Measurements from ENCODE around the gene ZFYVE27. TPM values are rescaled to one million over a fixed set of nuclear protein-coding genes. Genes with fewer than 3 reads are reported as not detected.

The ZFYVE27 gene
- total RNA-seq, 6 experiments from 2014 or later = 9.2 to 19.3 (median 12.6) TPM

DNA sequence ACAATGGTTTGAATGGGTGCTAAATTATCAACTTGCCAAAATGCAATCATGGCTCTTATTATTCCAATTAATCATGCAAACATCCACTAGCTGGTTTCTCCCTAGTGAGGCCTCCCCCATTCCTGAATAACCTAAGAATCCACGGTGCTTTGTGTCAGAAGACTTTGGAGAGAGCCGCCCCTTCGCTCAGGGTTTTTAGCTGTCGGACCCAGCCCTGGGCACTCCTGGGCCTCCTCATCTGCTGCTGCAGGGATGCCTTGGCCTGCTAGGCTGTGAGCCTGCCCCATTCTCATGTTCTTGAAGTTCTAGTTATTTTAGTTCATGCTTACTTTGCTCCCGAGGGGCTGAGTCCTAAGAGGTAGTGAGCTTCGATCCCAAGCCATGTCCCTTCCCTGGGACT is 69.0 kb downstream of the ZFYVE27 start:
- DNase-seq = no peak
- intact Hi-C loops (cut with DNase I) = no loop called here
- Histone ChIP-seq H3K27ac (no peak overlapping the region), H3K36me3 (no peaks in the 10 kb centered on the region), H3K4me3 (no peak overlapping the region), H3K9me3 (no peaks in the 10 kb centered on the region), H3K27me3 (no peaks in the 10 kb centered on the region), H3K4me1 (no peaks in the 10 kb centered on the region)
- WGBS (ENCODE audit: insufficient coverage, low coverage, low lambda C conversion rate, missing lambda C conversion rate) = 90% methylated on average over 4 of the region's 6 CpGs
- ATAC-seq = no peak
- TF ChIP-seq, protein P1, sequence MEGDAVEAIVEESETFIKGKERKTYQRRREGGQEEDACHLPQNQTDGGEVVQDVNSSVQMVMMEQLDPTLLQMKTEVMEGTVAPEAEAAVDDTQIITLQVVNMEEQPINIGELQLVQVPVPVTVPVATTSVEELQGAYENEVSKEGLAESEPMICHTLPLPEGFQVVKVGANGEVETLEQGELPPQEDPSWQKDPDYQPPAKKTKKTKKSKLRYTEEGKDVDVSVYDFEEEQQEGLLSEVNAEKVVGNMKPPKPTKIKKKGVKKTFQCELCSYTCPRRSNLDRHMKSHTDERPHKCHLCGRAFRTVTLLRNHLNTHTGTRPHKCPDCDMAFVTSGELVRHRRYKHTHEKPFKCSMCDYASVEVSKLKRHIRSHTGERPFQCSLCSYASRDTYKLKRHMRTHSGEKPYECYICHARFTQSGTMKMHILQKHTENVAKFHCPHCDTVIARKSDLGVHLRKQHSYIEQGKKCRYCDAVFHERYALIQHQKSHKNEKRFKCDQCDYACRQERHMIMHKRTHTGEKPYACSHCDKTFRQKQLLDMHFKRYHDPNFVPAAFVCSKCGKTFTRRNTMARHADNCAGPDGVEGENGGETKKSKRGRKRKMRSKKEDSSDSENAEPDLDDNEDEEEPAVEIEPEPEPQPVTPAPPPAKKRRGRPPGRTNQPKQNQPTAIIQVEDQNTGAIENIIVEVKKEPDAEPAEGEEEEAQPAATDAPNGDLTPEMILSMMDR (IDR thresholded peaks at IDR 0.05) = no peak
- TF ChIP-seq POLR2A (IDR thresholded peaks at IDR 0.05) = no peak

DNA sequence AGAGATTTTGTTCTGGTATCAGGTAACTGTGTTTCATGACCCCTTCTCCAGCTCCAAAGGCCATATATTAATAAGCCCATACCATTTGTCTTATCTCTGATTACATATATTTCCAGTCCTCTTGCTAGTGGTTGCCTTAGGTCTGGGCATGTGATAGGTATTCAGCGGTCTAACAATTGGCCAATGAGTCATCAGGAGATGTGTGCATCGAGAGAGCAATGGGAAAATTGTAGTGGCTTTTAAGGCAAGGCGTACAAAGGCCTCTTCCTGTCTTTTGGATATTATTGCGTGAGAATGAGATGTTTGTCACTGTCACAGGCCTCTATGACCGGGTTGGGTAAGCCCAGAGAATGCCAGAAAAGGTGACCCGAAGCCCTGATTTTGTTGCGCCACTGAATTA is 73.5 kb downstream of the ZFYVE27 start:
- intact Hi-C loops (cut with DNase I) = no loop called here
- Histone ChIP-seq H3K4me1 (no peaks in the 10 kb centered on the region), H3K4me3 (no peak overlapping the region), H3K27me3 (no peaks in the 10 kb centered on the region), H3K36me3 (no peaks in the 10 kb centered on the region), H3K27ac (no peak overlapping the region), H3K9me3 (no peaks in the 10 kb centered on the region)
- 64% methylated on average over 6 of the region's 7 CpGs for WGBS (ENCODE audit: insufficient coverage, low coverage, low lambda C conversion rate, missing lambda C conversion rate)
- DNase-seq (no peak), ATAC-seq (no peak)
- TF ChIP-seq, protein P1 (IDR thresholded peaks at IDR 0.05) = no peak
- TF ChIP-seq POLR2A (IDR thresholded peaks at IDR 0.05) = no peak

Other genes with a start within 250 kb of the ZFYVE27 start
- 10 to 100 TPM; 18.7 to 40.7 (median 20.3) TPM for gene MMS19, start 238.7 kb upstream of the ZFYVE27 start, total RNA-seq
- gene UBTD1, start 238.2 kb upstream of the ZFYVE27 start, total RNA-seq = 1 to 10 TPM; 5.4 to 8.8 (median 7.0) TPM
- gene ANKRD2, start 164.3 kb upstream of the ZFYVE27 start, total RNA-seq = under 1 TPM in 4 of 6 experiments, not detected in 2; 0.28 to 0.81 (median 0.50) TPM
- 10 to 100 TPM; 16.8 to 92.9 (median 36.5) TPM for gene HOGA1, start 152.7 kb upstream of the ZFYVE27 start, total RNA-seq
- 1 to 10 TPM in 5 of 6 experiments, not detected in 1; 1.2 to 4.1 (median 2.2) TPM for gene C10orf62, start 147.4 kb upstream of the ZFYVE27 start, total RNA-seq
- gene MORN4, start 103.6 kb upstream of the ZFYVE27 start, total RNA-seq = 1 to 10 TPM in 4 of 6 experiments, under 1 TPM in 2; 0.69 to 3.9 (median 1.6) TPM
- 10 to 100 TPM in 3 of 6 experiments, 1 to 10 TPM in 3; 6.2 to 18.1 (median 11.4) TPM for gene PI4K2A, start 96.5 kb upstream of the ZFYVE27 start, total RNA-seq
- 10 to 100 TPM; 10.3 to 27.0 (median 20.2) TPM for gene AVPI1, start 49.9 kb upstream of the ZFYVE27 start, total RNA-seq
- 1 to 10 TPM; 1.5 to 3.1 (median 2.3) TPM for gene MARVELD1, start 23.4 kb upstream of the ZFYVE27 start, total RNA-seq
- gene SFRP5, start 34.9 kb downstream of the ZFYVE27 start, total RNA-seq = 1 to 10 TPM; 1.6 to 6.6 (median 4.5) TPM
- gene GOLGA7B, start 112.7 kb downstream of the ZFYVE27 start, total RNA-seq = under 1 TPM; 0.06 to 0.28 (median 0.14) TPM